Measurements from ENCODE around the gene TMIGD1.
"Not testable (repeated sequence)": the region's sequence is repeated elsewhere in the genome, so short reads cannot be mapped to it uniquely, and the experiment has no call there.

The TMIGD1 gene

GRCh38 chr17:30345527-30346075 is 11.7 kb upstream of the TMIGD1 start:
- no peak overlapping the region for H3K27ac Mint-ChIP-seq
- no peaks in the 10 kb centered on the region for H3K9me3 Mint-ChIP-seq
- no peaks in the 10 kb centered on the region for H3K27me3 Mint-ChIP-seq (ENCODE audit: low read depth)
- H3K4me1 Mint-ChIP-seq (ENCODE audit: low read depth): peaks cover under 1% of the 10 kb centered on the region
- no peak overlapping the region for H3K4me3 Mint-ChIP-seq
- no peaks in the 10 kb centered on the region for H3K36me3 Mint-ChIP-seq (ENCODE audit: low read depth)

GRCh38 chr17:30345089-30345433 is 11.2 kb upstream of the TMIGD1 start:
- H3K9me3 Mint-ChIP-seq: no peaks in the 10 kb centered on the region
- H3K36me3 Mint-ChIP-seq (ENCODE audit: low read depth): no peaks in the 10 kb centered on the region
- no peak overlapping the region for H3K4me3 Mint-ChIP-seq
- no peak overlapping the region for H3K27ac Mint-ChIP-seq
- H3K4me1 Mint-ChIP-seq (ENCODE audit: low read depth): peaks cover 5% of the 10 kb centered on the region
- no peaks in the 10 kb centered on the region for H3K27me3 Mint-ChIP-seq (ENCODE audit: low read depth)

- Mint-ChIP-seq H3K4me1 (ENCODE audit: low read depth) (peaks cover 8% of the 10 kb centered on the region), H3K9me3 (no peaks in the 10 kb centered on the region), H3K27ac (no peak overlapping the region), H3K27me3 (ENCODE audit: low read depth) (no peaks in the 10 kb centered on the region), H3K36me3 (ENCODE audit: low read depth) (no peaks in the 10 kb centered on the region), H3K4me3 (no peak overlapping the region)
Observed at GRCh38 chr17:30344283-30345088, 10.6 kb upstream of the TMIGD1 start.

- Mint-ChIP-seq H3K9me3 (no peaks in the 10 kb centered on the region), H3K4me3 (no peak overlapping the region), H3K4me1 (ENCODE audit: low read depth) (peaks cover 8% of the 10 kb centered on the region), H3K27ac (no peak overlapping the region), H3K36me3 (ENCODE audit: low read depth) (no peaks in the 10 kb centered on the region), H3K27me3 (ENCODE audit: low read depth) (no peaks in the 10 kb centered on the region)
Observed at GRCh38 chr17:30343796-30344195, 9.9 kb upstream of the TMIGD1 start.

- H3K27ac Mint-ChIP-seq; H3K9me3 Mint-ChIP-seq; H3K27me3 Mint-ChIP-seq (ENCODE audit: low read depth); H3K4me1 Mint-ChIP-seq (ENCODE audit: low read depth); H3K36me3 Mint-ChIP-seq (ENCODE audit: low read depth); H3K4me3 Mint-ChIP-seq: not testable (repeated sequence)
Observed at GRCh38 chr17:30343244-30343643, 9.4 kb upstream of the TMIGD1 start.

GRCh38 chr17:30341703-30342249 is 7.9 kb upstream of the TMIGD1 start:
- Mint-ChIP-seq H3K27me3 (ENCODE audit: low read depth) (no peaks in the 10 kb centered on the region), H3K4me3 (no peak overlapping the region), H3K36me3 (ENCODE audit: low read depth) (no peaks in the 10 kb centered on the region), H3K27ac (no peak overlapping the region), H3K4me1 (ENCODE audit: low read depth) (peaks cover 9% of the 10 kb centered on the region), H3K9me3 (no peaks in the 10 kb centered on the region)

- no peaks in the 10 kb centered on the region for H3K9me3 Mint-ChIP-seq
- H3K27ac Mint-ChIP-seq: no peak overlapping the region
- H3K36me3 Mint-ChIP-seq (ENCODE audit: low read depth): no peaks in the 10 kb centered on the region
Observed at GRCh38 chr17:30340801-30341356, 7.0 kb upstream of the TMIGD1 start.

GRCh38 chr17:30339086-30339485 is 5.2 kb upstream of the TMIGD1 start:
- H3K4me3 Mint-ChIP-seq: no peak overlapping the region
- H3K9me3 Mint-ChIP-seq: no peaks in the 10 kb centered on the region
- no peak overlapping the region for H3K27ac Mint-ChIP-seq
- H3K27me3 Mint-ChIP-seq (ENCODE audit: low read depth): no peaks in the 10 kb centered on the region
- peaks cover 15% of the 10 kb centered on the region for H3K4me1 Mint-ChIP-seq (ENCODE audit: low read depth)
- no peaks in the 10 kb centered on the region for H3K36me3 Mint-ChIP-seq (ENCODE audit: low read depth)

More at GRCh38 chr17:30340801-30341356, 7.0 kb upstream of the TMIGD1 start:
- H3K4me3 Mint-ChIP-seq: no peak overlapping the region
- no peaks in the 10 kb centered on the region for H3K27me3 Mint-ChIP-seq (ENCODE audit: low read depth)
- H3K4me1 Mint-ChIP-seq (ENCODE audit: low read depth): peaks cover 15% of the 10 kb centered on the region

GRCh38 chr17:30337393-30337999 is 3.6 kb upstream of the TMIGD1 start:
- no peaks in the 10 kb centered on the region for H3K27me3 Mint-ChIP-seq (ENCODE audit: low read depth)
- no peak overlapping the region for H3K4me3 Mint-ChIP-seq
- H3K4me1 Mint-ChIP-seq (ENCODE audit: low read depth): peaks cover 24% of the 10 kb centered on the region
- H3K36me3 Mint-ChIP-seq (ENCODE audit: low read depth): no peaks in the 10 kb centered on the region
- H3K9me3 Mint-ChIP-seq: no peaks in the 10 kb centered on the region
- no peak overlapping the region for H3K27ac Mint-ChIP-seq

GRCh38 chr17:30336369-30337171 is 2.7 kb upstream of the TMIGD1 start:
- Mint-ChIP-seq H3K36me3 (ENCODE audit: low read depth) (peaks cover 3% of the 10 kb centered on the region), H3K9me3 (no peaks in the 10 kb centered on the region), H3K27me3 (ENCODE audit: low read depth) (no peaks in the 10 kb centered on the region), H3K4me3 (no peak overlapping the region), H3K27ac (no peak overlapping the region), H3K4me1 (ENCODE audit: low read depth) (peaks cover 31% of the 10 kb centered on the region)

GRCh38 chr17:30334421-30334820 is 564 bp upstream of the TMIGD1 start:
- H3K27ac Mint-ChIP-seq: no peak overlapping the region
- peaks cover 3% of the 10 kb centered on the region for H3K36me3 Mint-ChIP-seq (ENCODE audit: low read depth)
- H3K4me1 Mint-ChIP-seq (ENCODE audit: low read depth): peaks cover 35% of the 10 kb centered on the region
- H3K4me3 Mint-ChIP-seq: no peak overlapping the region
- H3K27me3 Mint-ChIP-seq (ENCODE audit: low read depth): no peaks in the 10 kb centered on the region
- H3K9me3 Mint-ChIP-seq: no peaks in the 10 kb centered on the region

- peaks cover 3% of the 10 kb centered on the region for H3K36me3 Mint-ChIP-seq (ENCODE audit: low read depth)
- H3K4me3 Mint-ChIP-seq: peak overlapping the region; percentile 78
- H3K9me3 Mint-ChIP-seq: no peaks in the 10 kb centered on the region
- peaks cover 4% of the 10 kb centered on the region for H3K27me3 Mint-ChIP-seq (ENCODE audit: low read depth)
- peak overlapping the region; percentile 83 for H3K27ac Mint-ChIP-seq
- H3K4me1 Mint-ChIP-seq (ENCODE audit: low read depth): peaks cover 35% of the 10 kb centered on the region
Observed at GRCh38 chr17:30332057-30332542, 1.8 kb downstream of the TMIGD1 start.

GRCh38 chr17:30326809-30327208 is 7.0 kb downstream of the TMIGD1 start:
- H3K27ac Mint-ChIP-seq: no peak overlapping the region
- H3K27me3 Mint-ChIP-seq (ENCODE audit: low read depth): peaks cover 4% of the 10 kb centered on the region
- H3K36me3 Mint-ChIP-seq (ENCODE audit: low read depth): no peaks in the 10 kb centered on the region
- no peaks in the 10 kb centered on the region for H3K9me3 Mint-ChIP-seq
- H3K4me3 Mint-ChIP-seq: no peak overlapping the region
- peaks cover 27% of the 10 kb centered on the region for H3K4me1 Mint-ChIP-seq (ENCODE audit: low read depth)

- Mint-ChIP-seq H3K4me1 (ENCODE audit: low read depth) (peaks cover 13% of the 10 kb centered on the region), H3K27ac (no peak overlapping the region), H3K4me3 (no peak overlapping the region)
Observed at GRCh38 chr17:30324723-30325122, 9.1 kb downstream of the TMIGD1 start.

More at GRCh38 chr17:30324723-30325122, 9.1 kb downstream of the TMIGD1 start:
- no peaks in the 10 kb centered on the region for H3K36me3 Mint-ChIP-seq (ENCODE audit: low read depth)
- H3K27me3 Mint-ChIP-seq (ENCODE audit: low read depth): peaks cover 4% of the 10 kb centered on the region
- no peaks in the 10 kb centered on the region for H3K9me3 Mint-ChIP-seq
